ENCODE results near the gene NRG3. TPM values are rescaled to one million over a fixed set of nuclear protein-coding genes. Genes with fewer than 3 reads are reported as not detected.

Gene NRG3
- total RNA-seq, 1 donor from 2014 or later, result 8.2 TPM

DNA sequence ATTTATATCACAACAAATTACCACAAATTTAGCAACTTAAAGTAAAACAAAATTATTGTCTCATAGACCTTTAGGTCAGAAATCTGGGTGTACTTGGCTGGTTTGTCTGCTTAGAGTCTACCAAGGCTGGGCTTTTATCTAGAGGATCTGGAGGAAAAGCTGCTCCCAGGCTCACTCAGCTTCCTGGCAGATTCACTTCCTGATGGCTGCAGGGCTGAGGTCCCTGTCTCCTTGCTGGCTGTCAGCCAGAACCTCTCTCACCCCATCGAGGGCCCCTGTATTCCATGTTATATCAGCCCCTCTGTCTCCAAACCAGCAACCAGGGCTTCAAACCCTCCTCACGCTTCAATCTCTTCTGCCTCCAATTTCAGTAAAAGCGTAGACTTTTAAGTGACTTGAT lies 734.9 kb downstream of the NRG3 start:
- no peaks in the 10 kb centered on the region for H3K36me3 Mint-ChIP-seq (ENCODE audit: low read depth, unreplicated experiment)
- TF ChIP-seq, protein P1, sequence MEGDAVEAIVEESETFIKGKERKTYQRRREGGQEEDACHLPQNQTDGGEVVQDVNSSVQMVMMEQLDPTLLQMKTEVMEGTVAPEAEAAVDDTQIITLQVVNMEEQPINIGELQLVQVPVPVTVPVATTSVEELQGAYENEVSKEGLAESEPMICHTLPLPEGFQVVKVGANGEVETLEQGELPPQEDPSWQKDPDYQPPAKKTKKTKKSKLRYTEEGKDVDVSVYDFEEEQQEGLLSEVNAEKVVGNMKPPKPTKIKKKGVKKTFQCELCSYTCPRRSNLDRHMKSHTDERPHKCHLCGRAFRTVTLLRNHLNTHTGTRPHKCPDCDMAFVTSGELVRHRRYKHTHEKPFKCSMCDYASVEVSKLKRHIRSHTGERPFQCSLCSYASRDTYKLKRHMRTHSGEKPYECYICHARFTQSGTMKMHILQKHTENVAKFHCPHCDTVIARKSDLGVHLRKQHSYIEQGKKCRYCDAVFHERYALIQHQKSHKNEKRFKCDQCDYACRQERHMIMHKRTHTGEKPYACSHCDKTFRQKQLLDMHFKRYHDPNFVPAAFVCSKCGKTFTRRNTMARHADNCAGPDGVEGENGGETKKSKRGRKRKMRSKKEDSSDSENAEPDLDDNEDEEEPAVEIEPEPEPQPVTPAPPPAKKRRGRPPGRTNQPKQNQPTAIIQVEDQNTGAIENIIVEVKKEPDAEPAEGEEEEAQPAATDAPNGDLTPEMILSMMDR (IDR thresholded peaks at IDR 0.05; ENCODE audit: unreplicated experiment), result no peak
- H3K4me3 Mint-ChIP-seq (ENCODE audit: unreplicated experiment), result no peak overlapping the region
- H3K9me3 Mint-ChIP-seq (ENCODE audit: unreplicated experiment), result no peaks in the 10 kb centered on the region
- H3K4me1 Mint-ChIP-seq (ENCODE audit: unreplicated experiment), result peaks cover 10% of the 10 kb centered on the region
- no peaks in the 10 kb centered on the region for H3K27me3 Mint-ChIP-seq (ENCODE audit: unreplicated experiment)
- no peak for DNase-seq (ENCODE audit: low spot score)
- H3K27ac Mint-ChIP-seq (ENCODE audit: unreplicated experiment), result no peak overlapping the region

DNA sequence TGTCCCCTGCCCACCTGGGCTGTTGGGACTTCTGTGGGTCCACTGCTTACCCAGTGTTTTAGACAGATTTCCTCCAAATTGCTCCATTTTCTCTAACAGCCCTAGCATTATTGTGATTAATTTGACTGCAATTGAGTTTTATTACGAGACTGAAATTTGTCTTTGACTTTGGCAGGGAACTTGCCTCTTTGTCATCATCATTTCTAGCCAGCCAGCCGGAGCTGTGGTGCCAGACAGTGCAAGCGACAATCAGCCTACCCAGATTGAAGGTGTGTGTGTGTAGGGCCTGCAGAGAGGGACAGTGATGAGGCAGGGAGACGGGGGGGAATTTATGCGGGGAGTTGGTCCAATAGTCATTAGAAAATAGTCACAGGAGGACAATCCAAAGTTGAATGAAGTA lies 743.0 kb downstream of the NRG3 start:
- DNase-seq (ENCODE audit: low spot score), result no peak
- Mint-ChIP-seq H3K4me3 (ENCODE audit: unreplicated experiment) (no peak overlapping the region), H3K36me3 (ENCODE audit: low read depth, unreplicated experiment) (no peaks in the 10 kb centered on the region), H3K27ac (ENCODE audit: unreplicated experiment) (no peak overlapping the region), H3K9me3 (ENCODE audit: unreplicated experiment) (no peaks in the 10 kb centered on the region), H3K4me1 (ENCODE audit: unreplicated experiment) (no peaks in the 10 kb centered on the region), H3K27me3 (ENCODE audit: unreplicated experiment) (no peaks in the 10 kb centered on the region)
- TF ChIP-seq, protein P1 (IDR thresholded peaks at IDR 0.05; ENCODE audit: unreplicated experiment), result no peak

DNA sequence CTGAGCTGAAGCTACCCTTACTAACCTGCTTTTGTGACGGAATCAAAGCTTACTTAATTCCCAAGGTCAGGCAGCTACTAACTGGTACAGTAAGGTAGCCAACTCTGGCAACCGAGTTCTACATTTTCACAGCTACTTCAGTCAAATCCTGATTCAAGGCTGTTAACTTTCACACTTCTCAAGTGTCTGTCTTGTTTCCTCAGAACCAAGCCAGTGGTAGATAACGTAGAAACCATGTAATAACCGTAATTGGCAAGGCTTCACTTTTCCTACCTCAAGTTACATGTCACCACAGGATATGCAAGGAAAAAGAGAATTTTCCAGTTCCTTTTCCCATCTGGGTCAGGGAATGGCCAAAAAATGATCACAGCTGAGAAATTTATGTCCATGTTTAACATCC lies 746.7 kb downstream of the NRG3 start:
- Mint-ChIP-seq H3K27ac (ENCODE audit: unreplicated experiment) (no peak overlapping the region), H3K9me3 (ENCODE audit: unreplicated experiment) (no peaks in the 10 kb centered on the region), H3K36me3 (ENCODE audit: low read depth, unreplicated experiment) (no peaks in the 10 kb centered on the region), H3K27me3 (ENCODE audit: unreplicated experiment) (no peaks in the 10 kb centered on the region), H3K4me1 (ENCODE audit: unreplicated experiment) (peaks cover 2% of the 10 kb centered on the region), H3K4me3 (ENCODE audit: unreplicated experiment) (no peak overlapping the region)
- TF ChIP-seq, protein P1 (IDR thresholded peaks at IDR 0.05; ENCODE audit: unreplicated experiment), result no peak
- no peak for DNase-seq (ENCODE audit: low spot score)

DNA sequence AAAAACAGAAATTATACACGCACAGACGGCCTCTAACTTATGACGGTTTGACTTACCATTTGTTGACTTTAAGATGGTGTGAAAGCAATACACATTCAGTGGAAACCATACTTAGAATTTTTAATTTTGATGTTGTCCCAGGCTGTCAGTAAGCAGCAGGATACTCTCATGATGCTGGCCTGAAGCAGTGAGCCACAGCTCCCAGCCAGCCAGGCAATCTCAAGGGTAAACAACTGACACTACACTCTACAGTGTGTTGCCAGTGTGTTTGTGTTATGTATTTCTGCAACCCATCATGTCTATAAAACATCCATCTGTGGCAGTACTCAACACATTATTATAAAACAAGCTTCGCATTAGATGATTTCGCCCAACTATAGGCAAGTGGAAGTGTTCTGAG lies 747.5 kb downstream of the NRG3 start:
- Mint-ChIP-seq H3K9me3 (ENCODE audit: unreplicated experiment) (no peaks in the 10 kb centered on the region), H3K4me3 (ENCODE audit: unreplicated experiment) (no peak overlapping the region), H3K27me3 (ENCODE audit: unreplicated experiment) (no peaks in the 10 kb centered on the region), H3K36me3 (ENCODE audit: low read depth, unreplicated experiment) (no peaks in the 10 kb centered on the region), H3K27ac (ENCODE audit: unreplicated experiment) (no peak overlapping the region), H3K4me1 (ENCODE audit: unreplicated experiment) (peaks cover 2% of the 10 kb centered on the region)
- TF ChIP-seq, protein P1 (IDR thresholded peaks at IDR 0.05; ENCODE audit: unreplicated experiment), result no peak
- DNase-seq (ENCODE audit: low spot score), result no peak

DNA sequence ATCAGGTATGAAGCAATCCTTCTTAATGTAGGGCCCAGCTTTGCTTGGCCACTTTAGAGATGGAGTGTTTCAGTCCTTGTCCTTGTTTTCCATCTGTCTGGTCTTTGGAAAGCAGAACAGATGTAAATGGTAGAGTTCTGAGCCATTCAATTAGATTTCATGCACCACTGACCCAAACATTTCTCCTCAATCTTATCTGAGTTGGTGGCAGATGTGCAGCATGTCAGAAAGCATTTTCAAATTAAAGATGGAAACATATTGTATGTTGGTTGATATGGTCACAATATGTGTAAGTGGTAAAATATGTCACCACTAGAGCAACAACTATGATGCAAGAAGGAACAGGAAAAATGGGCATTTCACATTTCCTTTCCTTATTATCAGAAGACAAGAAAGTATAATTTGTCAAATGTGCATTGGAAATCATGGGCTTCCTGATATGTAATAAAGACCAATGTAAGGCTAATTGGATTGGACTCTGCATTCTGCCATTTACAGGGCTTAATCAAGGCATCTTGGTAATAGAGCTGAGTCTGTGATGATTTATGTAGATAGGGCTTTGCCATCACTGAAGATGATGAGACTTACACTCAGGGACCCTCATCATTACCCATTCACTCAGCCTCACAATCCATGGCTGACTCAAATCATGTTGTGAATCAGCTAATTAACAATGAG lies 750.7 kb downstream of the NRG3 start:
- H3K4me1 Mint-ChIP-seq (ENCODE audit: unreplicated experiment), result peaks cover 2% of the 10 kb centered on the region
- no peak for DNase-seq (ENCODE audit: low spot score)
- no peaks in the 10 kb centered on the region for H3K27me3 Mint-ChIP-seq (ENCODE audit: unreplicated experiment)
- H3K27ac Mint-ChIP-seq (ENCODE audit: unreplicated experiment), result no peak overlapping the region
- no peak overlapping the region for H3K4me3 Mint-ChIP-seq (ENCODE audit: unreplicated experiment)
- H3K9me3 Mint-ChIP-seq (ENCODE audit: unreplicated experiment), result no peaks in the 10 kb centered on the region
- TF ChIP-seq, protein P1 (IDR thresholded peaks at IDR 0.05; ENCODE audit: unreplicated experiment), result no peak
- no peaks in the 10 kb centered on the region for H3K36me3 Mint-ChIP-seq (ENCODE audit: low read depth, unreplicated experiment)
